Measurements from ENCODE around the gene RNF212. TPM values are rescaled to one million over a fixed set of nuclear protein-coding genes. Genes with fewer than 3 reads are reported as not detected.

Gene RNF212
- total and polyA plus RNA-seq, 2 experiments from 2014 or later: 2.5 to 6.0 TPM

DNA sequence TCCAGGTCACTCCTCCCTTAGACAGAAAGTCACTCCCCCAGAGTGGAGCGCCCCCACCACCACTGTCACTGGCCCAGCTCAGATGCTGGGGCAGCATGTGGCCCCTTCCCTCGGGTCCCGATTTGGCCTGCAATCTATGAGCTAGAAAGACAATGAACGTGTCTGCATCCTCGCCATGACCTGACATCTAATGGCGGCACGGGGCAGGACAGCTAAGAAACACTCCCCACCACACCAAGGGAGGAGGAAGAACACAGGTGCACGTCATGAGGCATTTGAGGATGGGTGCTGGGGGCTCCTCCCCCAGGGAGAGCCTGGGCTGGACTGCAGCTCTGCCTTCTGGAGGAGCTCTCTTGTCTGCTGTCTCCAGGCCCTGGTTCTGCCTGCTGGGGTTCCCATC, 8.7 kb downstream of the RNF212 start:
- no peaks in the 10 kb centered on the region for H3K36me3 ChIP-seq (ENCODE audit: low read depth)
- 65 to 68% methylated on average over 8 of the region's 8 CpGs for WGBS, 2 experiments (ENCODE audit: low coverage in 1 of 2, low lambda C conversion rate in 2 of 2, missing lambda C conversion rate in 2 of 2)
- no peaks in the 10 kb centered on the region for H3K9me3 ChIP-seq (ENCODE audit: low read depth)
- H2AFZ ChIP-seq: no peak overlapping the region
- H3K79me2 ChIP-seq (ENCODE audit: insufficient read depth): no peaks in the 10 kb centered on the region
- TF ChIP-seq EZH2phosphoT487 (IDR thresholded peaks at IDR 0.05; ENCODE audit: insufficient read depth, low read depth) (no peak), EZH2 (IDR thresholded peaks at IDR 0.05; ENCODE audit: insufficient read depth, poor library complexity, severe bottlenecking) (no peak)
- H3K9ac ChIP-seq: no peak overlapping the region
- H3K27me3 ChIP-seq (replicated peaks; ENCODE audit: insufficient read depth): no peaks in the 10 kb centered on the region; the same call in 1 of the 2 replicates
- no peak overlapping the region for H3K27ac ChIP-seq
- H3K4me2 ChIP-seq (ENCODE audit: unreplicated experiment): no peak overlapping the region
- no peaks in the 10 kb centered on the region for H4K20me1 ChIP-seq (ENCODE audit: insufficient read depth)
- DNase-seq: no peak
- no peaks in the 10 kb centered on the region for H3F3A ChIP-seq (ENCODE audit: insufficient read depth)
- in situ Hi-C loops (cut with MboI): no loop called here
- no peaks in the 10 kb centered on the region for H3K4me1 ChIP-seq (ENCODE audit: insufficient read depth)
- H3K9me2 ChIP-seq (ENCODE audit: insufficient read depth): no peaks in the 10 kb centered on the region
- no peak overlapping the region for H3K4me3 ChIP-seq

DNA sequence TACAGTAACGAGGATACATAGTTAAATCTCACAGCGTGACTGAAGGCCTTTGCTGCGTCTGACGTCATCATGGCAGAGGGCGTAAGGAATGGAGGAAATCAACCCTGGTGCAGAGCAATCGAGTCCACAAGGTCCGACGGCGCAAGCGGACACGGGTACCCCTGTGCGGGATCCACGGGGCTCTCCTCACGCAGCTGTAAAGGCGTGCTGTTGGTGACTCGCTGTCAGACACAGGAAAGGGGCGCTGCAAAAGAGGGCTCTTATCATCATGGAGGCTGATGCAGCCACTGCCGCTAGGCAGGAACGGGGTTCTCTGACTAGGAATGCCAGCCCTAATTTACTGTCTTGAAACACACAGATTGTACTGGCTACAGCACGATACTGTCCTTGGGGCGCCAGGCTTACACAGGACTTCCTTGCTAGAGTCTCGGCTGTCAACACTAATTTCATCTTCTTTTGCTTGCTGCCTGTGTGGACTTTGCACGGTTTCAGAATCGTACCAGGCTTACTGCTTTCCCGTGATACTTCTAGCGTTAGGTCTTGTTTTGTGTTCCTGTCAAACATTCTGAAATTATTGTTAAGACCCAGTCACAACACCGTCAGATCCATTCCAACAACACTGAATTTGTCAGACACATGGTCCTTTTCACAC, 13.6 kb downstream of the RNF212 start:
- TF ChIP-seq EZH2phosphoT487 (IDR thresholded peaks at IDR 0.05; ENCODE audit: insufficient read depth, low read depth): no peak
- TF ChIP-seq EZH2 (IDR thresholded peaks at IDR 0.05; ENCODE audit: insufficient read depth, poor library complexity, severe bottlenecking): no peak
- Histone ChIP-seq H4K20me1 (ENCODE audit: insufficient read depth) (no peaks in the 10 kb centered on the region), H3K27me3 (replicated peaks; ENCODE audit: insufficient read depth) (no peaks in the 10 kb centered on the region; the same call in 1 of the 2 replicates), H3K4me3 (no peak overlapping the region), H2AFZ (no peak overlapping the region), H3K36me3 (ENCODE audit: low read depth) (no peaks in the 10 kb centered on the region), H3K79me2 (ENCODE audit: insufficient read depth) (no peaks in the 10 kb centered on the region), H3K4me2 (ENCODE audit: unreplicated experiment) (no peak overlapping the region), H3K4me1 (ENCODE audit: insufficient read depth) (no peaks in the 10 kb centered on the region), H3K27ac (no peak overlapping the region), H3K9me3 (ENCODE audit: low read depth) (no peaks in the 10 kb centered on the region), H3F3A (ENCODE audit: insufficient read depth) (no peaks in the 10 kb centered on the region), H3K9ac (no peak overlapping the region), H3K9me2 (ENCODE audit: insufficient read depth) (no peaks in the 10 kb centered on the region)
- in situ Hi-C loops (cut with MboI): no loop called here
- 87 to 88% methylated on average over 27 of the region's 27 CpGs for WGBS, 2 experiments (ENCODE audit: low coverage in 1 of 2, low lambda C conversion rate in 2 of 2, missing lambda C conversion rate in 2 of 2)
- no peak for DNase-seq

DNA sequence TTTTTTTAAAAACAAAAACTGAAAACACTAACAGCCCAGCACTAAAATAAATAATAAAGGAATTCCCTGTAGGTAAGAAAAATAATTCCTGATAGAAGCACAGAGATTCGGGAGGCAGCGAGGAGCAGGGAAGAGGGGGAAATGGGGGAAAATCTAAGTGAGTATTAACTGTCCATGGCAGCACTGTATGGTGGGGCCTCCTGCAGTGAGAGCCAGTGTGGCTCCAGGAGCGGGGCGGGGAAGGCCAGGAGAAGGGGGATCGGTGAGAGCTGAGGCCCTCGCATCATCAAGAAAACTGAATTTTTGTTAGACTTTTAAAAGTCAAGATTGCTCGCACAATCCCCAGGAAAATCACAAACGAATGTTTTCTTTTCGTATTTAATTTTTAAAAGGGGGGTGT, 14.1 kb downstream of the RNF212 start:
- H3K4me2 ChIP-seq (ENCODE audit: unreplicated experiment): no peak overlapping the region
- H3K9me2 ChIP-seq (ENCODE audit: insufficient read depth): no peaks in the 10 kb centered on the region
- no peaks in the 10 kb centered on the region for H3K79me2 ChIP-seq (ENCODE audit: insufficient read depth)
- TF ChIP-seq EZH2phosphoT487 (IDR thresholded peaks at IDR 0.05; ENCODE audit: insufficient read depth, low read depth): no peak
- no peak overlapping the region for H3K4me3 ChIP-seq
- H3K9ac ChIP-seq: no peak overlapping the region
- no peaks in the 10 kb centered on the region for H3K36me3 ChIP-seq (ENCODE audit: low read depth)
- no peaks in the 10 kb centered on the region for H3K9me3 ChIP-seq (ENCODE audit: low read depth)
- in situ Hi-C loops (cut with MboI): no loop called here
- no peaks in the 10 kb centered on the region for H3K4me1 ChIP-seq (ENCODE audit: insufficient read depth)
- WGBS, 2 experiments (ENCODE audit: low coverage in 1 of 2, low lambda C conversion rate in 2 of 2, missing lambda C conversion rate in 2 of 2): 82% methylated on average over 9 of the region's 9 CpGs
- H3F3A ChIP-seq (ENCODE audit: insufficient read depth): no peaks in the 10 kb centered on the region
- no peak for DNase-seq
- no peaks in the 10 kb centered on the region for H4K20me1 ChIP-seq (ENCODE audit: insufficient read depth)
- H3K27ac ChIP-seq: no peak overlapping the region
- no peak overlapping the region for H2AFZ ChIP-seq
- H3K27me3 ChIP-seq (replicated peaks; ENCODE audit: insufficient read depth): no peaks in the 10 kb centered on the region; the same call in 1 of the 2 replicates

DNA sequence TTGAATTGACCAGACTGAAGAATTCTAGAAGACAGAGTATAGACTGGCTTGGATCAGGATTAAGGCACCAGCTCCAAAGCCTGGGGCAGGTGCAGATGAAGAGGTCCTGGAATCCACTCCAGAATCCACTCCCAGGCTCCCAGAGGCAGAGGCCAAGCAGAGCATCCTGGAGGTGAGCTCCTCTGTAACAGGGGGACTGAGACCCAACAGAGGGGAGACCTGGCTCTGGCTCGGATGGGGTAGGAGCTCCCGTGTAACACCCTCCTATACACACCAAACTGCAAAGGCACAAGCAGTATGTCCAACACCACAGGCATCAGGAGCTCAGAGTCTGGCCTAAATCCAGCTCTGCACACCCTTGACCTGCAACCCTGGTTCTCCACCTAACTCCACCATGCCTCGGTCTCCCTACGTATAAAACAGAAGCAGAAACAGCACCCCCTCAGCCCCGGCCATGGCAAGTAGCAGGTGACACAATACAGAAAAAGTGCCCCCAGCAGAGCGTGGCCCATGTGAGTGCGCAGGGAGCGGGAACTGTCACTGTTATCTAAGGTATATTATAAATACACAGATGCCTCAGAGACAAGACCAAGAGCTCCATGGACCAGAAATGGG, 14.9 kb downstream of the RNF212 start:
- WGBS, 2 experiments (ENCODE audit: low coverage in 1 of 2, low lambda C conversion rate in 2 of 2, missing lambda C conversion rate in 2 of 2): 82 to 85% methylated on average over 8 of the region's 8 CpGs
- H3F3A ChIP-seq (ENCODE audit: insufficient read depth): no peaks in the 10 kb centered on the region
- H3K4me3 ChIP-seq: no peak overlapping the region
- no peaks in the 10 kb centered on the region; the same call in 1 of the 2 replicates for H3K27me3 ChIP-seq (replicated peaks; ENCODE audit: insufficient read depth)
- no peak for DNase-seq
- no peaks in the 10 kb centered on the region for H3K9me3 ChIP-seq (ENCODE audit: low read depth)
- H3K9ac ChIP-seq: no peak overlapping the region
- H3K4me2 ChIP-seq (ENCODE audit: unreplicated experiment): no peak overlapping the region
- no peaks in the 10 kb centered on the region for H3K36me3 ChIP-seq (ENCODE audit: low read depth)
- no peak overlapping the region for H3K27ac ChIP-seq
- no peaks in the 10 kb centered on the region for H3K9me2 ChIP-seq (ENCODE audit: insufficient read depth)
- no peak overlapping the region for H2AFZ ChIP-seq
- TF ChIP-seq EZH2 (IDR thresholded peaks at IDR 0.05; ENCODE audit: insufficient read depth, poor library complexity, severe bottlenecking): no peak
- in situ Hi-C loops (cut with MboI): no loop called here
- no peaks in the 10 kb centered on the region for H3K79me2 ChIP-seq (ENCODE audit: insufficient read depth)
- no peaks in the 10 kb centered on the region for H3K4me1 ChIP-seq (ENCODE audit: insufficient read depth)
- H4K20me1 ChIP-seq (ENCODE audit: insufficient read depth): no peaks in the 10 kb centered on the region

Measured in GM23248 (cell line).